GM23338 (cell line): Measurements from ENCODE around the gene CDKN3. TPM values are rescaled to one million over a fixed set of nuclear protein-coding genes. Genes with fewer than 3 reads are reported as not detected.

Experiments
- ATAC-seq: fragments of 200-7000 bp; cut with Tn5 transposase; 3 replicates; pipeline ENCODE4 v1.9.1; 2020
- DNase-seq: peaks from one replicate; pipeline ENCODE4 v3.0.0-alpha.2; 2015; ENCODE audit warnings: low spot score
- H2AFZ ChIP-seq: fragments of 200-600 bp; sonication (generic); 2 replicates; pipeline ENCODE4 v1.8.0; 2016; ENCODE audit warnings: antibody characterized with exemption, mild to moderate bottlenecking, moderate library complexity
- H3F3A ChIP-seq: fragments of 200-600 bp; sonication (generic); replicated peaks from 2 replicates; pipeline ENCODE4 v1.8.0; 2017; ENCODE audit warnings: antibody characterized with exemption, mixed run types, low read depth
- H3K27ac ChIP-seq: fragments of 200-600 bp; sonication (generic); 2 replicates; pipeline ENCODE4 v1.6.1; 2016; ENCODE audit warnings: low read depth
- H3K27me3 ChIP-seq: fragments of 200-600 bp; sonication (generic); 2 replicates; pipeline ENCODE4 v1.8.0; 2016; ENCODE audit warnings: mild to moderate bottlenecking, mixed run types, moderate library complexity; ENCODE audit not compliant: insufficient read depth
- H3K36me3 ChIP-seq: fragments of 200-600 bp; sonication (generic); 2 replicates; pipeline ENCODE4 v1.8.0; 2016; ENCODE audit warnings: mild to moderate bottlenecking; ENCODE audit not compliant: insufficient read depth
- H3K4me1 ChIP-seq: fragments of 200-600 bp; sonication (generic); 2 replicates; pipeline ENCODE4 v1.8.0; 2016; ENCODE audit warnings: mild to moderate bottlenecking, moderate library complexity; ENCODE audit not compliant: insufficient read depth
- H3K4me2 ChIP-seq: fragments of 200-600 bp; sonication (generic); 2 replicates; pipeline ENCODE4 v1.7.1; 2017; ENCODE audit warnings: mixed run types
- H3K4me3 ChIP-seq: fragments of 200-600 bp; sonication (generic); 2 replicates; pipeline ENCODE4 v1.6.1; 2016; ENCODE audit warnings: mixed run types
- H3K79me2 ChIP-seq: fragments of 200-600 bp; sonication (generic); replicated peaks from 2 replicates; pipeline ENCODE4 v1.8.0; 2017; ENCODE audit warnings: mild to moderate bottlenecking; ENCODE audit not compliant: insufficient read depth
- H3K9me2 ChIP-seq: fragments of 200-600 bp; sonication (generic); 2 replicates; pipeline ENCODE4 v1.8.0; 2017; ENCODE audit not compliant: insufficient read depth
- H4K20me1 ChIP-seq: fragments of 200-600 bp; sonication (generic); replicated peaks from 2 replicates; pipeline ENCODE4 v1.8.0; 2017; ENCODE audit warnings: mild to moderate bottlenecking; ENCODE audit not compliant: insufficient read depth
- H3K27ac Mint-ChIP-seq: 2 replicates; pipeline ENCODE4 v1.8.0; 2020; ENCODE audit warnings: inconsistent platforms, mild to moderate bottlenecking, moderate library complexity, mixed read lengths
- H3K27me3 Mint-ChIP-seq: 3 replicates; pipeline ENCODE4 v1.8.0; 2022; ENCODE audit warnings: low read depth, mild to moderate bottlenecking, moderate library complexity, mixed read lengths, inconsistent platforms; ENCODE audit not compliant: insufficient read depth, poor library complexity
- H3K36me3 Mint-ChIP-seq: 3 replicates; pipeline ENCODE4 v1.8.0; 2021; ENCODE audit warnings: low read depth, mild to moderate bottlenecking, inconsistent platforms, moderate library complexity, mixed read lengths
- H3K4me1 Mint-ChIP-seq: 3 replicates; pipeline ENCODE4 v1.8.0; 2020; ENCODE audit warnings: mild to moderate bottlenecking, inconsistent platforms, mixed read lengths
- H3K4me3 Mint-ChIP-seq: 3 replicates; pipeline ENCODE4 v1.8.0; 2021; ENCODE audit warnings: moderate library complexity, mild to moderate bottlenecking, inconsistent platforms, mixed read lengths
- H3K9me3 Mint-ChIP-seq: 3 replicates; pipeline ENCODE4 v1.8.0; 2020; ENCODE audit warnings: moderate library complexity, mild to moderate bottlenecking, inconsistent platforms, mixed read lengths
- CREB1 ChIP-seq: fragments of 250-450 bp; sonication (Bioruptor Pico); IDR thresholded peaks from 2 replicates; pipeline ENCODE4 v1.5.0; 2020; ENCODE audit warnings: low read depth, mild to moderate bottlenecking, moderate library complexity
- CTCF ChIP-seq, 2 experiments: fragments of 200-600 bp in 1 of 2; sonication (generic) in 1 of 2; conservative IDR thresholded peaks; 2 replicates each; pipeline versions ENCODE4 v1.5.1 to v1.6.1; 2016 to 2017; ENCODE audit warnings: antibody characterized with exemption in 2 of 2, low read depth in 2 of 2, mild to moderate bottlenecking in 2 of 2, moderate library complexity in 1 of 2
- ETS1 ChIP-seq: IDR thresholded peaks from 2 replicates; pipeline ENCODE4 v1.6.1; 2016; ENCODE audit warnings: antibody characterized with exemption
- EZH2 ChIP-seq: fragments of 200-600 bp; sonication (generic); IDR thresholded peaks from one replicate; pipeline ENCODE4 v1.8.0; 2017; ENCODE audit warnings: antibody characterized with exemption, mild to moderate bottlenecking, low read depth; ENCODE audit not compliant: unreplicated experiment
- EZH2phosphoT487 ChIP-seq: fragments of 200-600 bp; sonication (generic); IDR thresholded peaks from one replicate; pipeline ENCODE4 v1.8.1; 2018; ENCODE audit warnings: antibody characterized with exemption; ENCODE audit not compliant: unreplicated experiment
- JUNB ChIP-seq: IDR thresholded peaks from one replicate; pipeline ENCODE4 v1.6.1; 2016; ENCODE audit warnings: antibody characterized with exemption; ENCODE audit not compliant: unreplicated experiment
- NANOG ChIP-seq: IDR thresholded peaks from 2 replicates; pipeline ENCODE4 v1.6.1; 2016; ENCODE audit warnings: antibody characterized with exemption, borderline replicate concordance
- POLR2AphosphoS5 ChIP-seq: IDR thresholded peaks from 2 replicates; pipeline ENCODE4 v1.6.1; 2016; ENCODE audit warnings: antibody characterized with exemption, low read depth
- REST ChIP-seq: IDR thresholded peaks from one replicate; pipeline ENCODE4 v1.6.1; 2018; ENCODE audit warnings: antibody characterized with exemption; ENCODE audit not compliant: unreplicated experiment
- STAT1 ChIP-seq: IDR thresholded peaks from one replicate; pipeline ENCODE4 v1.6.1; 2016; ENCODE audit warnings: antibody characterized with exemption; ENCODE audit not compliant: unreplicated experiment
- ZNF114 ChIP-seq: fragments of 250-450 bp; sonication (Bioruptor Pico); IDR thresholded peaks from 2 replicates; pipeline ENCODE4 v1.5.0; 2020; ENCODE audit warnings: mild to moderate bottlenecking, moderate library complexity
- ZNF331 ChIP-seq: fragments of 250-450 bp; sonication (Bioruptor Pico); IDR thresholded peaks from 2 replicates; pipeline ENCODE4 v1.5.0; 2020; ENCODE audit warnings: low read depth, mild to moderate bottlenecking, moderate library complexity
- ZNF462 ChIP-seq: fragments of 250-450 bp; sonication (Bioruptor Pico); IDR thresholded peaks from 2 replicates; pipeline ENCODE4 v1.5.0; 2020; ENCODE audit warnings: mild to moderate bottlenecking, moderate library complexity
- polyA plus RNA-seq: library from polyadenylated mRNA; unstranded; fragments of >200 nt; fragmentation: Nextera tagmentation; extraction: Ambion mirVana; gene quantifications from 2 replicates; pipeline ENCODE4 v1.2.1, GENCODE V29; 2016
- total RNA-seq: library from RNA; depleted of rRNA; stranded (reverse); fragments of >200 nt; shearing (Covaris generic); gene quantifications from 2 replicates; pipeline ENCODE4 v1.2.3, GENCODE V29; 2014

The CDKN3 gene
- total and polyA plus RNA-seq, 2 experiments from 2014 or later: 36.3 to 97.4 TPM

- no peak overlapping the region for H3K4me3 ChIP-seq
- ATAC-seq: peak; percentile 27; the same call in 1 of the 3 replicates
- Mint-ChIP-seq H3K4me1 (peaks cover 7% of the 10 kb centered on the region; the same call in 2 of the 3 replicates), H3K9me3 (no peaks in the 10 kb centered on the region), H3K27me3 (peaks cover 4% of the 10 kb centered on the region), H3K27ac (no peak overlapping the region), H3K4me3 (no peak overlapping the region), H3K36me3 (no peaks in the 10 kb centered on the region)
- no peaks in the 10 kb centered on the region for H4K20me1 ChIP-seq
- H3K36me3 ChIP-seq: no peaks in the 10 kb centered on the region
- no peak overlapping the region for H2AFZ ChIP-seq
- H3K9me2 ChIP-seq: no peaks in the 10 kb centered on the region
- no peaks in the 10 kb centered on the region for H3F3A ChIP-seq
- H3K27me3 ChIP-seq: no peaks in the 10 kb centered on the region
- no peak for TF ChIP-seq ETS1
- no peak for TF ChIP-seq EZH2phosphoT487
- no peak for TF ChIP-seq REST
- no peak for TF ChIP-seq ZNF114
- TF ChIP-seq EZH2: no peak
- no peak for TF ChIP-seq POLR2AphosphoS5
- no peak for TF ChIP-seq CREB1 (CRISPR knock-in tag)
- no peak for TF ChIP-seq STAT1
- no peak for TF ChIP-seq ZNF331 (CRISPR knock-in tag)
- no peak for TF ChIP-seq NANOG
- TF ChIP-seq CTCF (conservative IDR thresholded peaks at IDR 0.05; ENCODE audit: low read depth in 2 of 2): no peak
- no peak for TF ChIP-seq JUNB
- TF ChIP-seq ZNF462 (CRISPR knock-in tag): no peak
- no peak overlapping the region for H3K4me2 ChIP-seq
- no peaks in the 10 kb centered on the region for H3K79me2 ChIP-seq
- no peaks in the 10 kb centered on the region; the same call in 1 of the 2 replicates for H3K4me1 ChIP-seq
- DNase-seq: no peak
- no peak overlapping the region for H3K27ac ChIP-seq
Observed at GRCh38 chr14:54381821-54382220, 15.0 kb upstream of the CDKN3 start.
